NCI-H187 treated with DMSO at 0.1 percent for 48 hours (cell line): ENCODE data around the gene HYAL2.
A peak's percentile ranks its signal among the peaks of the same experiment; 100 is the strongest.

Experiments used
- DNase-seq: peaks from one replicate; lab custom pipeline; 2025; lab: John Stamatoyannopoulos, UW

Gene HYAL2

DNA sequence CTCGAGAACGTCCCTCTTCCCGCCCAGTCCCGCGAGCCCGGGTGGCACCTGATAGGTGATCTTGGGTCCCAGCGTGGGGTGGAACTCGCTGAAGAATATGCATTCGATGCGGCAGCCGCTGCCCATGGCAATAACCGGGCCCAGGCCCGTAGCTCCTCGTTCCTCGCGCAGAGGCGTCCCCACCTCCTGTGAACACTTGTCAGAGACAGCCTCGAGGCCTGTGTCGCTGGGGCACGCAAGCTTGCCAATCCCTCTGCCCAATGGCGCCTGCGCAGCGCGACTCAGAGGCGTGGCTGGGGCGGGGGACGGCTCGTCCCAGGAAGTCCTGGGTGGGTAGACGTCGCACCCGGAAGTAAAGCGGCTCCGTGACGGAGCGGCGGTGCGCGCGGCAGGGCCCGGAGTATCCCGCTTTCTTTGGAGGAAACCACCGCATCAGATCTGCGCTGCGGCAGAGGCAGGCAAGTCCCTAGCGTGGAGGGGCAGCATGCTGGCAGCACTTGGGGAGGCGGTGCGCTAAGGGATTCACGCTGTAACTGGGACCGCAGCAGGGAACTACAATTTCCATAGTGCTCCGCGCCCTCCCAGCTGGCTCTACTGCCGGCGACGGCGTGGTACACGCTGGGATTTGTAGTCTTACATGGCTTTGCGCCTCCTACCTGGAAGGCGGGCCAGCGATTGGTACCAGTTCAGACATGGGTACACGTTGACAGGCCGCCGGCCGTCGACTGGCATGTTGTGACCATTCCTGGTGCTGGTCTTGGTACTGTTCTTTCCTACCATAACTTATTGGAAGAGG, 28.2 kb upstream of the HYAL2 start, which contains the start of the genes CYB561D2 and NPRL2:
Gene CYB561D2 (plus strand): TSS at position 336 of the 796 bp plus-strand sequence. CDS start 572 bp downstream, outside the sequence.
Gene NPRL2 (minus strand): TSS at position 249 of the 796 bp plus-strand sequence. CDS start 123 bp downstream, at position 126.
- peak; percentile 23 for DNase-seq

DNA sequence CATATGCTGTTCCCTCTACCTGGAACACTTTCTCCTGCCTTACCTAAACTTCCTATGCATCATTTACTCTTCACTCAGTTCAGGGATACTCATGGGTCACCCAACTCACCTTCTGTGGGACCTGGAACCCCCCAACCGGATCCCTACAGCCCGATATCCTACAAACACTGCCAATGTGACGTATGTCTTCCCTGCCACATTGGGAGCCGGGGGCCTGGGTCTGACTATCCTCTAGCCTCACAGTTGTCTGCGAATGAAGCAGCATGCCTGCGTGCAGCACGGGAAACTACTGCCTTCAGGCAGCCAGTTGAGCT, 27.6 kb upstream of the HYAL2 start:
- no peak for DNase-seq

DNA sequence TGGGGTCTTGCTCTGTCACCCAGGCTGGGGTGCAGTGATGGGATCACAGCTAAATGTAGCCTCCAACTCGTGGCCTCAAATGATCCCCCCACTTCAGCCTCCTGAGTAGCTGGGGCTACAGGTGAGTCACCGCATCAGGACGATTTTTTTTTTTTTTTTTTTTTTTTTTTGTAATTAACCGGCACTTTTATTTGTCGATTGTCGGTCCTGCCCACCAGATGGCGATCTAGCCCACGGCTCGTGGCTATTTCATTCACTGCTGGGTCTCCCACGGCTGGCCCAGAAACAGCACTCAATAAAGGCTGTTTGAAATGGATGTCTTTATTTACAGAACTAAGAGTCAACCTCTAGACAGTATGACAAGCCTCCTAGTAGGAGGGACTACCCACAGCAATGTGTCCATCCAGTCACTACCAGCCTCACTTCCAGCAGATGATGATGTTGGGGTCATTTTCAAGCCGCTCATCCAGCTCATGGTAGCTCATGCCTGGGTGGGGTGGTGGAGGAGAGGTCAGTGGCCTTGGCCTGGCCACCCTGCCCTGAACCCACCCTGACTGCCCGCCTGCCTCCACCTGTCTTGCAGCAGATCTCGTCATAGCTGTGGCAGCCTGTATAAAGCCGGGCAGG, 24.8 kb upstream of the HYAL2 start:
- DNase-seq, result no peak

DNA sequence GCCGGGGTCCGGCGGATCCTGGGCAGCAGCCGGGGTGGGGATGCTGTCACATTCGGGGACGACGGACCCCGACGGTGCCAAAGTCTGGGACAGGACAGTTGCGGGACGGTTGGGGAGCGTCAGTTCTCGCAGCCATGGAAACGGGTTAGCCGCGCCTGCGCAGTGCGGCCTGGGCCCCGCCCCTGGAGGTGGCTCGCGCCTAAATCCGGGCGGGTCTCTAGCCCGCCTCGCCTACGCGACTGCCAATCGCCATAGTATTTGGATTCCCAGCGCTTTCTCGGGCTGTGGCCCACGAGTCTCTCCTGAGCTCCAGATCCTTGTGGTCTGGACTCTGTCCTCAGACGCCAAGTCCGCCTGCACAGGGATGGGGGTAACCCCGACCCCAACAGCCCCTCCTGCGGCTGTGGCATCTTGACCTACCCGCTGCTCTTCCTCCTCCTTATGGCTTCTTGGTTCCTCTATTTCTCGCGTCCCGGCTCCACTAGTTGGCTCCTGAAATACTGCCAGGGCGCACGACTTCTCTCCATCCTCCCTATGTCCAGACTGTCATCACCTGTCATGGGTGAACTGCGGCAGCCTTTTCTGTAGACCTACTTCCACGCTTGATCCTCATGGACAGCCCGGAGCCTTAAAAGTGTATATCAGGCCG, 23.2 kb upstream of the HYAL2 start, which contains the start of gene ZMYND10:
Gene ZMYND10 (minus strand): TSS at position 147 of the 649 bp plus-strand sequence. CDS start 153 bp downstream, outside the sequence.
- DNase-seq, result no peak

DNA sequence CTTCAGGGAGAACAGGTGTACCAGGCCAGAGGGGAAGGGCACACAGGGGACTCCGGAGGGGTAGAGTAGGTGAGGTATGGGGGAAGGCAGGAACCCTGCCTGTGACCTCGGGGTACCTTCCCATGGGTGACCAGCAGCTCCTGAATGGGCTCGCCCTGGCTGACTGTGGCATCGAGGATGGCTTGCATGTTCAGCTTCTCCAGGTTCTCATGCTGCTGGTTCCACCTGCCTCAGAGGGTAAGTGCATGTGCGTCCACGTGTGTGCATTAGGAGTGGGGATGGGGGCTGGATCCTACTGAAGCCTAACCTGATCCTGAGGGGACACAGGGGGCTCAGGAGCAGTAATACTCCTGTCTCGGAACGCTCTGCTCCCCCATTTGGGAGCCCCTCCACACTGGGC, 22.5 kb upstream of the HYAL2 start:
- DNase-seq, result no peak

DNA sequence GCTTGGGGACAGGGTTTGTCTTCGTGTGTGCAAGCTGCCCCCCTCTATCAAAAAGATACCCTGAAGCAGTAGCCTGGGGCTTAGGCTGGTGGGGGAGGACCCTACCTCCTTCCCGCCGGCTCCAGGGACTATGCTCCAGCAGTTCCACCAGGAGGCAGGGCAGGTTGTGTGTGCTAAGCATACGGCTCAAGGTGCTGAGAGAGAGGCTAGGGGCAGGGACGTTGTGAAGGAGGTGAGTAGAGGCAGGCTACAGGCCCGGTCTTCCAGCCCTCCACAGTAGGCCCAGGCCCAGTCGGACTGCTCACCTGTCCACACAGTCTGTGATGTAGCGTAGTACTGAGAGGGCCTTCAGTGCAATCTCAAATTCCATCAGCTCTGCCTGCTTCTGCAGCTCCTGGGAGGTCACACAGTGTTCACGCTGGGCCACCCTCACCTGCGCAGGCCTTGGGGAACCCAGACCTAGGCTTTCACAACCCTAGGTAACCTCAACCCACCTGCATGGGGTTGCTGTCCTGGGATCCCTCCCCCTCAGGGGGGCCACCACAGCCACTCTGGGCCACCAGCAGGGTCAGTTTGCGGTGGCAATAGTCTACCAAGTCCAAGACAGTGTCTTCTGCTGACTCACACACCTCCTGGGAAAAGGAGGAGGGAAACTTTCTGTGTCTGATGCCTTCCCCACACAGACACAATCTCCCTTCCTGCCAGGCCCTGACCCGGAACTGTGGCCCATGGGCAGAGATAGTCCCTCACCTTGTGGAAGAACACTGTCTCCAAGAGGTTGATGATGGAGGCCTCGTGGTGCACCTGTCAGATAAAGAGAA, 20.5 kb upstream of the HYAL2 start:
- DNase-seq, result no peak

DNA sequence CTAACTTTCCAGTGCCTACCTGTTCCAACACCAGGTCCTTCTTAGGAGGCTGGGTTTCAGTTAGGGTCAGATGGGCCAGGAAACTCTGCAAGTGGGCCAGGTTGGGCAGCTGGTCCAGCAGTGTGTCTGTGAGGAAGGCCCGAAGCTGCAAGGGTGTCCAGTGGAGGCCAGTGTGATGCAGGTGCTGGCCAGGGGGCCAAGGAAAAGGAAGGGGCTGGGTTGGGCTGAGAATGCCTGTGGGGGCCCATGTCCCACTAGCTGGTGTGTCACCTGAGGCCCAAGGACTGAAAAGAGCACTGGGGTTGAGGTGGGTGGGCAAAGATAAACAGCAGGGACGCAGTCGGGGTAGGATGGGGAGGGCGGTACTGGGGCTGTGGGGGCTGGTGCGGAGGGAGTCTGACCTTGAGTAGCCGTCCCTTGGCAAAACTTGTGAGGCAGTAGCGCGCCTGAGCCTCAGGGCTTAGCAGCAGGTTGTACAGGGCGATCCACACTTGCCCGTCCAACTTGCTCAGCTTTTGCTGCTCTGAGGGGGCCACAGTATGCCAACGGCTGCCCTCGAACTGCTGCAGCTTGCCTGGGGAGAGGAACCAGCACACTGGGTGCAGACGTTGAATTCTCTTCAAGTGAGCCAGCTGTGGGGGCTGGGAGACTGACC, 19.6 kb upstream of the HYAL2 start:
- no peak for DNase-seq

DNA sequence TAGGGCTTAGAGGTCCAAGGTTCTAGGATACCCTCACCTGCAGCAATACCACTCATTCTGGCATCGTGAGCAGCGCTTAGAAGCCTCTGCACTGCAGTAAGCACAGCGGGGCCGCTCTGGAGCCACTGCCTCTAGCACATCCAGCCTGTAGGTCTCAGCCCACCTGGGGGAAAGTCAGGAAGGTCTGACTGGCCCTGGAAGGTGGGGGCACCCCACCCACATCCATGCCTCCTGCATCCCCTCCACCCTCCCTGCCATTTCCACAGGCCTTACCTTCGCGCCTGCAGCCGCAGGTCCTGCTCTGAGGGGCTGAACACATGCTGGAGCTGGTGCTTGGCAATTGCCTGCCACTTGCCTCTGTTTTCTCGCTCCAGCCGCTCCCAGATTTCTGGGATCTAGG, 19.0 kb upstream of the HYAL2 start:
- DNase-seq, result no peak

DNA sequence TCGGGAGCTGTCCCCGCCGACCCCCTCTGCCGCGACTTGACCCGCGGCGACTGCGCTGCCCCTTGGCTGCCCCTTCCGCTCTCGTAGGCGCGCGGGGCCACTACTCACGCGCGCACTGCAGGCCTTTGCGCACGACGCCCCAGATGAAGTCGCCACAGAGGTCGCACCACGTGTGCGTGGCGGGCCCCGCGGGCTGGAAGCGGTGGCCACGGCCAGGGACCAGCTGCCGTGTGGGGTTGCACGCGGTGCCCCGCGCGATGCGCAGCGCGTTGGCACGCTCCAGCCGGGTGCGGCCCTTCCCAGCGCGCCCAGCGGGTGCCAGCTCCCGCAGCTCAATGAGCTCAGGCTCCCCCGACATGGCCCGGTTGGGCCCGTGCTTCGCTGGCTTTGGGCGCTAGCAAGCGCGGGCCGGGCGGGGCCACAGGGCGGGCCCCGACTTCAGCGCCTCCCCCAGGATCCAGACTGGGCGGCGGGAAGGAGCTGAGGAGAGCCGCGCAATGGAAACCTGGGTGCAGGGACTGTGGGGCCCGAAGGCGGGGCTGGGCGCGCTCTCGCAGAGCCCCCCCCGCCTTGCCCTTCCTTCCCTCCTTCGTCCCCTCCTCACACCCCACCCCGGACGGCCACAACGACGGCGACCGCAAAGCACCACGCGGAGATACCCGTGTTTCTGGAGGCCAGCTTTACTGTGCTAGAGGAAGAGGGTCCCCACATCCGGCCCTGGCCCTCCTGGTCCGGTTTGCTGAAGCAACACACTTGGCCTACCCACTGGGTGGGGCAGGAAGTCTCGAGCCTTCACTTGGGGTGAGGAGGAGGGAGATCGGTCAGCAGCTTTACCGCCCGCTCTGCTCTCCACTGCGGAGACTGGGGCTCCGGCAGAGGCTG, 18.1 kb upstream of the HYAL2 start, which contains the start of gene RASSF1:
Gene RASSF1 (minus strand): TSS at position 389 of the 882 bp plus-strand sequence. CDS start 31 bp downstream, at position 358.
- DNase-seq, result no peak

DNA sequence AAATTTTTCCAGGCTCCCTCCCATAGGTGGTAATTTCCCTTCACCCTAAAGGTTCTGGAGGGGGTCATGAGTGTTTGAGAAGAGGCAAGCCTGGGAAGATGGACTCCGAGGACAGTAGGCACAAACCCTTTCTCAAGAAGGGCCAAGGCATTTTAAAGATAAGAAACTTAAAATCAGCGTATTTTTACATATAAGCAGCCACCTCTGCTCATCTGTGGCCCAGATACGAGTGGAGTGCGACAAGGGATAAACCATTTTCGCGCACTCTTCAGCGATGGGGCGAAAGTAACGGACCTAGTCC, 17.6 kb upstream of the HYAL2 start:
- DNase-seq, result no peak

DNA sequence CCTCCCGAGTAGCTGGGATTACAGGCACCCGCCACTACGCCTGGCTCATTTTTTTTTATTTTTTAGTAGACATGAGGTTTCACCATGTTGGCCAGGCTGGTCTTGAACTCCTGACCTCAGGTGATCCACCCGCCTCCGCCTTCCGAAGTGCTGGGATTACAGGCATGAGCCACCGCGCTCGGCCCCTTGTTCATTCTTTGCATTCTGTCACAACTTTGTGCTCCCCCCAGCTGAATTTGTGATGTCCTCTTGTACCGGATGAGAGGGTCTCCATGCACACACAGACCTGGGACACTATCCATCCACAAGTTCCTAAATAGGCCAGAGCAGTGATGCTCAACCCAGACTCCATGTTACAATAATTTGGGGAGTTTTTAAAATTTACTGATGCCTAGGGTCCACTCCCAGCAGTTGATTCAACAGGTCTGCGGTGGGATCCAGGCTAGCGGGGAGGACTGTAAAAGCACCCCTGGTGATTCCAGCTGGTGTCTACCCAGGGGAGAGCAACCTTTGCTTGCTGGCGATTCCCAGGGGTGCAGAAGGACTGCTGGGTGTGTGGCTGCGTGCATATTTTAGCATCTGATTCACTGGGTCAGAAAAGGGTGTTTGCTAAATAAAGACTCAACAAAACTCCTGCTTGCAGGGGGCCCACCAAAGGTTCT, 17.1 kb upstream of the HYAL2 start:
- DNase-seq, result no peak

DNA sequence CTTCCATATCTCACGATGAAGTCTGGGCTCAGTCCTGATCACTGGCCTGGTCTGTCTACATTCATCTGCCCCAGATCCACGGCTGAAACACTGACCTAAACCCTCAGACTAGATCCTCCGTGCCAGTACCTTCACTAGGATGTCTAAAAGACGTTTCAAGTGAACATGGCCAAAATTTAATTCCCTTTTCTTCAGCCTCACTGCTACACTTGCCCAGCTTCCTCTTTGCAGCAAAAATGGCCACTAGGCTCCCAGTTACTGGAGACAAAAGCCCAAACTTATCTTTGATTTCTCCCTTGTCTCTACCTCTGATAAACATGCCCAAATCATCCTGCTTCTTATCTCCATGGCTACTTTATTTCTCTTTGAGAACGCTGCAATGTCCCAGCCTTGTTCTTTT, 16.4 kb upstream of the HYAL2 start:
- DNase-seq, result no peak

DNA sequence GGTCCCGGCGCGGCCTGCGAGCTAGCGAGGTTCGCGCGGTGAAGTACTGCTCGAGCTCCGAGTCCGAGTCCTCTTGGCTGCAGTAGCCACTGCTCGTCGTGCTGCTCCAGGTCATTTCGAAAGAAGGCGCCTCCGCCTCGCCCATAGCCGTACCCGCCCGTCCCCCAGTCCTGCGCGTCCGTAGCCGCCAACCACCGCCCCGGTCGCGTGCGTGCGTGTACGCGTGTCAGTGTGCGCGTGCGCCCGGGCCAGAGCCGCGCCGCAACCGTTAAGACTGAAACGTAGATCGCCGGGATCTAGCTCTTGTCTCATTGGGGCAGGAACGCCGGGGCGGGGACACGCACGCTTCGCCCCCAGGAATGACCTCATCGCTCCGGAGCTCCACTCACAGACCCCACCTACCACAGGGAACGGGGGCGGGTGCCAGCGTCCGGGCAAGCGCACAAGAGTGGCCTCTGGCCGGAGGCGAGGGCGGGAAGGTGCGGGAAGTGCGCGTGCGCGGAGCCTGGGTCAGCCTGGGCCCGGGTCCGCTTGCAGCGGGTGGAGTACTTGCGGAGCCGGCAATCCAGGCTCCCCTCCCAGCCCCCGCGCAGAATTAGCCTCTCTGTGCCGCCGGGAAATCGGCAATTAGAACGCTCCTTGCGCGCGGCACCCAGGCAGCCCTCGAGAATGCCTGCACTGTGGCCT, 14.8 kb upstream of the HYAL2 start:
- peak; percentile 56 for DNase-seq

DNA sequence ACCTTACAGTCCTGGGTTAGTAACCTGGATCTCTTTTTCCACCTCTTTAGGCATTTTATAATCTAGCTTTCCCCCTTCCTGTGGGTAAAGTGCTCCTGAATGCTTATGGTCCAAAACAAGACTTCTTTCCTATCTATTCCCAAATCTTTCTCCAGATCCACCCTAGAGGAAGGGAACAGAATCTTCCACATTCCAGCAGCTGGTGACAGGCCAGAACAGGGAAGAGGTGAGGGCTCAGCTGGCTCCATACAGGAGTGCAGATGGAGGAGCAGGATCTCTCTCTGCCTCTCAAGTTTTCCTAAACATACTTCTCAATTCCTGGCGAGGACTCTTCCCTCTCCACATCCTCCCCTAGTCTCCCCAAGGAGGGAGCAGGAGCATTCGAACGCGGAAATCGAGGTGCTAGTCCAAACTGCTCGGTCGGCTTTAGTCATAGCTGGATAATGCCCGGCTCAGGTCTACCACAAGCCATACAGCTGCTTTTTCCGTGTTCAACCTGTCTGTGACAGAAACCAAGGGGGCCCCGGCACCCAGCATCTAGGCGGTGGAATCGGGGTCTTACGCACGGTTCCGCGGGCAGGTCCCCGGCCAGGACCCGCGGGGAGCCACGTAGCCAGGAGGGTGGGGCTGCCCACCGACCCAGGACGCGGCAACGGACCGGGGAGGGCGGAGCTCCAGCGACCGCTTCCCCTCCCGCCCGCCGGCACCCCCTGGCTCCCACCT, 14.1 kb upstream of the HYAL2 start:
- DNase-seq, result no peak

DNA sequence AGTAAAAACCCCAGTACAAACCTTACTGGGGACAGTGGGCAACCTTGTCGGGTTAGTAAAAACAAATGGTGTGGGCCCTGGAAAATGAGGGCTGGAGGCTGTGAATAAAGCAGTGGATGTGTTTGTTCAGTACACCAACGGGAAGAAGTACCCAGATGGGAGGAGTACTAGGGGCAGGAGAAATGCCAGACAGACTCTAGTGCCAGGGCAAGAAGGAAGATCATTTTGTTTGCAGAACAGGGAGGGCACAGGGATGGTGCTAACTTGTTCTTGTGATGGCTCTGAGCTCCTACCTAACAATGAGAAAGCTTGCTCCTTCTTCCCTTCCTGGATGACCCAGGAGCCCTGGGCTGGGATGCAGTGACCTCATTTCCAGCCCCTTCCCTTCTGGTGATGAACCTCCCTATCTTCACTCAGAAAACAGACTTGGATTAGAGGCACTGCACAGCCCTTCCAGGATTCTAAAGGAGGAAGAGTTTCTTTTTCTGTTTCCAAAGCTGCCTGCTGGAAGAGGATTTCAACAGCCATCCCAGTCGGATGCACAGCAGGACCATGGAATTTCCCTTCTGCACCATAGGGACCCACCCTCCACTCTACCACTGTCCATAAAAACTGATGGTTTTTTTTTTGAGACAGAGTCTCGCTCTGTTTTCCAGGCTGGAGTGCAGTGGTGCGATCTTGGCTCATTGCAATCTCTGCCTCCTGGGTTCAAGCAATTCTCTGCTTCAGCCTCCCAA, 12.0 kb upstream of the HYAL2 start:
- no peak for DNase-seq

DNA sequence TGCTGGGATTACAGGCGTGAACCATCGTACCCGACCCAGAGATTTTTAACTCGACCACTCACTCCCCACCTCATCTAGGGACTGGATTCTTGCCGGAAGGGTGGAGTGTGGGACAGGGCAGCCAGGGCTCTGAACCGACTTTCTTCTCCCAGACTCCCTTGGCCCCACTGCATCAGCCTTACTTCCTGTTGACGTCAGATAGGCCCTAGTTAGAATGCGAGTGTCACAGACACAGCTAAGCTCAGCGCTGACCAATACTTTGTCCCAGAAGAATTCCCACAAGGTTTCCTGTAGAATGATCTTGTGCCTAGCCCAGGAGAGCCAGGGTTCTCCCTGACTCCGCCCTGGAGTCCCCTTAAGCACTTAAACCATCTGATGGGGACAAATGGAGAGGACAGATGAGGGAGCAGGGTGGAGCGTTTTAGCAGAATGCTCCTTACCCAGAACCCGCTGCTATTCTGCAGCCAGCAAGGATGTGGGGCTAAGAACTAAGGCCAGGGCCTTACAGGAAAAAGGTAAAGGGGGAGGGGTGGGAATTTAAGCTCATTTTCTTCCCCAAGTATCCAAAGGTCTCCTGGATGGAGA, 11.3 kb upstream of the HYAL2 start:
- DNase-seq, result no peak

DNA sequence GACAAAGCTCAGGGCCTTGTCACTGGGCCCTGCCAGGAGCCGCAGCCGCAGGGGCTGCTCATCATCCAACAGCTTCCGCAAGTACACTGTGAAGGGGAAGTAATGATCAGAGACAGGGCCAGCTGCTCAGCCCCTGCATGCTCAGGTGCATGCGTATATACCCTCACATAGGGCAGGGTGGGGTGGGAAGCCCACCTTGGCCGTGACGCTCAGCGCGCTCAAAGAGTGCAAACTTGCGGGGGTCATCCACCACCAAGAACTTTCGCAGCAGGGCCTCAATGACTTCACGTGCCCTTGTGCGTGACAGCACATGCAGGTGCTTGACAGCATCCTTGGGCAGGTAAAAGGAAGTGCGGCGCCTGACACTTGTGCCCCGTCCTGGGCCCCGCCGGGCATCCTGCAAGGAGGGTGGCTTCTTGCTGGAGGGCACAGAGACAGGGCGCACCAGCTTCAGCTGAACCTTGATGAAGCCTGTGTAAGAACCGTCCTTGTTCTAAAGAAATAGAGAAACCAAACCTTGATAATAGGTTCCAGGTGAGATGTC, 8.9 kb upstream of the HYAL2 start:
- no peak for DNase-seq
